ENCODE results near the gene MMP19.
A peak's percentile ranks its signal among the peaks of the same experiment; 100 is the strongest.
"Not testable (repeated sequence)": the region's sequence is repeated elsewhere in the genome, so short reads cannot be mapped to it uniquely, and the experiment has no call there.

Gene MMP19

GRCh38 chr12:55840581-55841351, 2.0 kb downstream of the MMP19 start:
- no peak for DNase-seq

- no peak for DNase-seq
These were observed 3.2 kb downstream of the MMP19 start for GRCh38 chr12:55839345-55840140.

GRCh38 chr12:55838361-55838760, 4.4 kb downstream of the MMP19 start:
- no peak for DNase-seq

- DNase-seq: not testable (repeated sequence)
These were observed 8.3 kb downstream of the MMP19 start for GRCh38 chr12:55834400-55834799.

GRCh38 chr12:55833056-55833455, 9.7 kb downstream of the MMP19 start:
- DNase-seq: no peak

GRCh38 chr12:55831447-55831815, 11.3 kb downstream of the MMP19 start:
- DNase-seq: no peak

- peak; percentile 83 for DNase-seq
These were observed 11.9 kb downstream of the MMP19 start for GRCh38 chr12:55830601-55831446.

- DNase-seq: peak; percentile 39
These were observed 12.7 kb downstream of the MMP19 start for GRCh38 chr12:55829967-55830600.

- DNase-seq: no peak
These were observed 14.4 kb downstream of the MMP19 start for GRCh38 chr12:55828357-55828756.

- no peak for DNase-seq
These were observed 14.9 kb downstream of the MMP19 start for GRCh38 chr12:55827806-55828205.

GRCh38 chr12:55824726-55825125, 18.0 kb downstream of the MMP19 start:
- no peak for DNase-seq

GRCh38 chr12:55823419-55823818, 19.3 kb downstream of the MMP19 start:
- DNase-seq: no peak

- peak; percentile 26 for DNase-seq
These were observed 20.5 kb downstream of the MMP19 start for GRCh38 chr12:55822228-55822627.

GRCh38 chr12:55820679-55821078, 22.1 kb downstream of the MMP19 start:
- peak; percentile 44 for DNase-seq

- DNase-seq: no peak
These were observed 23.9 kb downstream of the MMP19 start for GRCh38 chr12:55818886-55819285.

- no peak for DNase-seq
These were observed 24.5 kb downstream of the MMP19 start for GRCh38 chr12:55818140-55818728.

GRCh38 chr12:55817345-55818139, 25.2 kb downstream of the MMP19 start, which contains the start of the genes ORMDL2 and SARNP:
Gene ORMDL2, plus strand, starts transcription at chr12:55818041. Its CDS starts 959 bp downstream, at chr12:55819000.
Gene SARNP, minus strand, starts transcription at chr12:55817724. Its CDS starts 23 bp downstream, at chr12:55817701.
- peak; percentile 100 for DNase-seq

- DNase-seq: peak; percentile 46
These were observed 25.8 kb downstream of the MMP19 start for GRCh38 chr12:55816881-55817344.

GRCh38 chr12:55815473-55815872, 27.3 kb downstream of the MMP19 start:
- no peak for DNase-seq

GRCh38 chr12:55814257-55814656, 28.5 kb downstream of the MMP19 start:
- DNase-seq: no peak

GRCh38 chr12:55812088-55812487, 30.6 kb downstream of the MMP19 start:
- no peak for DNase-seq
